ENCODE measurements around the gene POC1A. TPM values are rescaled to one million over a fixed set of nuclear protein-coding genes. Genes with fewer than 3 reads are reported as not detected.
"Not testable (repeated sequence)": the region's sequence is repeated elsewhere in the genome, so short reads cannot be mapped to it uniquely, and the experiment has no call there.

The POC1A gene
- polyA plus RNA-seq, 5 donors: 8.5 to 13.2 (median 9.8) TPM

- DNase-seq: no peak
These were observed 103.7 kb downstream of the POC1A start for GRCh38 chr3:52050571-52050970.

- DNase-seq: no peak
These were observed 104.7 kb downstream of the POC1A start for GRCh38 chr3:52049503-52049902.

- DNase-seq: no peak
These were observed 106.8 kb downstream of the POC1A start for GRCh38 chr3:52047295-52047960.

GRCh38 chr3:52046902-52047239, 107.4 kb downstream of the POC1A start:
- no peak for DNase-seq

- DNase-seq: no peak
These were observed 107.9 kb downstream of the POC1A start for GRCh38 chr3:52046186-52046901.

- no peak for DNase-seq
These were observed 109.2 kb downstream of the POC1A start for GRCh38 chr3:52044869-52045619.

- no peak for DNase-seq
These were observed 110.5 kb downstream of the POC1A start for GRCh38 chr3:52043750-52044149.

- DNase-seq: not testable (repeated sequence)
These were observed 111.2 kb downstream of the POC1A start for GRCh38 chr3:52043039-52043438.

- no peak for DNase-seq
These were observed 113.0 kb downstream of the POC1A start for GRCh38 chr3:52041118-52041731.

GRCh38 chr3:52040600-52040999, 113.6 kb downstream of the POC1A start:
- DNase-seq: no peak

- DNase-seq: peak; percentile 84 to 86
These were observed 114.4 kb downstream of the POC1A start for GRCh38 chr3:52039846-52040245.

GRCh38 chr3:52039426-52039825, 114.8 kb downstream of the POC1A start:
- no peak for DNase-seq

- no peak for DNase-seq
These were observed 116.0 kb downstream of the POC1A start for GRCh38 chr3:52038227-52038626.

- no peak for DNase-seq
These were observed 116.9 kb downstream of the POC1A start for GRCh38 chr3:52037291-52037690.

- DNase-seq: no peak
These were observed 117.4 kb downstream of the POC1A start for GRCh38 chr3:52036829-52037228.

GRCh38 chr3:52036222-52036694, 118.0 kb downstream of the POC1A start:
- DNase-seq: no peak

GRCh38 chr3:52034651-52035050, 119.6 kb downstream of the POC1A start:
- no peak for DNase-seq

GRCh38 chr3:52034212-52034611, 120.0 kb downstream of the POC1A start:
- DNase-seq: no peak

- DNase-seq: not testable (repeated sequence)
These were observed 120.5 kb downstream of the POC1A start for GRCh38 chr3:52033748-52034147.

- DNase-seq: no peak
These were observed 121.4 kb downstream of the POC1A start for GRCh38 chr3:52032702-52033408.

GRCh38 chr3:52031896-52032295, 122.3 kb downstream of the POC1A start:
- DNase-seq: no peak

Measured in right lung (tissue), 5 donors.